ENCODE data around the gene VPS11. TPM values are rescaled to one million over a fixed set of nuclear protein-coding genes. Genes with fewer than 3 reads are reported as not detected.

Gene VPS11
- total RNA-seq, 4 donors from 2014 or later, result 15.2 to 28.4 (median 18.2) TPM

- intact Hi-C loops (cut with DNase I), result no loop called here
- Histone ChIP-seq H3K27me3 (no peaks in the 10 kb centered on the region), H3K4me1 (peaks cover 13 to 22% (median 18%) of the 10 kb centered on the region in 3 donors), H3K4me3 (no peak overlapping the region), H3K9me3 (no peaks in the 10 kb centered on the region), H3K27ac (no peak overlapping the region), H3K36me3 (peaks cover 8 to 46% (median 10%) of the 10 kb centered on the region in 3 donors)
- 96 to 100% methylated on average over 1 of the region's 1 CpG for WGBS, 2 donors
- TF ChIP-seq POLR2A (IDR thresholded peaks at IDR 0.05), result no peak
- no peak for DNase-seq
These were observed 51.3 kb downstream of the VPS11 start for GRCh38 chr11:119118946-119119345.

GRCh38 chr11:119120639-119121007, 53.0 kb downstream of the VPS11 start:
- H3K36me3 ChIP-seq, result peaks cover 6 to 42% (median 9%) of the 10 kb centered on the region in 3 donors
- no peak for DNase-seq
- peak overlapping the region; percentile 73 to 81 (median 80) for H3K4me3 ChIP-seq
- peaks cover 13 to 22% (median 22%) of the 10 kb centered on the region in 3 donors for H3K4me1 ChIP-seq
- H3K27ac ChIP-seq, result peak overlapping the region; percentile 82 to 92 (median 86)
- WGBS, 2 donors, result 15 to 19% methylated on average over 5 of the region's 5 CpGs
- H3K27me3 ChIP-seq, result no peaks in the 10 kb centered on the region
- TF ChIP-seq POLR2A (IDR thresholded peaks at IDR 0.05) (no peak), CTCF (IDR thresholded peaks at IDR 0.05) (no peak)
- no peaks in the 10 kb centered on the region for H3K9me3 ChIP-seq
- intact Hi-C loops (cut with DNase I), result no loop called here

- intact Hi-C loops (cut with DNase I), result no loop called here
- peak within 1 kb of the TSS; percentile 73 to 81 (median 80) for H3K4me3 ChIP-seq
- TF ChIP-seq CTCF (IDR thresholded peaks at IDR 0.05) (peak in 1 of 6 experiments; percentile 29), POLR2A (IDR thresholded peaks at IDR 0.05) (peak in 3 of 4 donors; percentile 54 to 66 (median 55))
- DNase-seq, result peak; percentile 97
- no peaks in the 10 kb centered on the region for H3K9me3 ChIP-seq
- H3K27me3 ChIP-seq, result no peaks in the 10 kb centered on the region
- 0% methylated on average over 22 to 23 of the region's 54 CpGs for WGBS, 2 donors
- peaks cover 13 to 28% (median 27%) of the 10 kb centered on the region in 3 donors for H3K4me1 ChIP-seq
- H3K27ac ChIP-seq, result peak within 1 kb of the TSS; percentile 82 to 92 (median 89)
- H3K36me3 ChIP-seq, result peaks cover 6 to 36% (median 9%) of the 10 kb centered on the region in 3 donors
These were observed 53.6 kb downstream of the VPS11 start, which contains the start of gene HINFP for GRCh38 chr11:119121008-119121810. Gene HINFP, plus strand, starts transcription at chr11:119121580. Its CDS starts 5,365 bp downstream, at chr11:119126945.

GRCh38 chr11:119121811-119122124, 54.1 kb downstream of the VPS11 start:
- H3K27me3 ChIP-seq, result no peaks in the 10 kb centered on the region
- H3K4me3 ChIP-seq, result peak overlapping the region; percentile 73 to 81 (median 80)
- H3K27ac ChIP-seq, result peak overlapping the region; percentile 82 to 92 (median 89)
- 0% methylated on average over 11 to 20 of the region's 20 CpGs for WGBS, 2 donors
- DNase-seq, result no peak
- peaks cover 16 to 33% (median 27%) of the 10 kb centered on the region in 3 donors for H3K4me1 ChIP-seq
- TF ChIP-seq POLR2A (IDR thresholded peaks at IDR 0.05) (no peak), CTCF (IDR thresholded peaks at IDR 0.05) (no peak)
- intact Hi-C loops (cut with DNase I), result no loop called here
- H3K9me3 ChIP-seq, result no peaks in the 10 kb centered on the region
- peaks cover 6 to 34% (median 9%) of the 10 kb centered on the region in 3 donors for H3K36me3 ChIP-seq

GRCh38 chr11:119125821-119126220, 58.2 kb downstream of the VPS11 start:
- WGBS, 2 donors, result 83 to 91% methylated on average over 5 to 6 of the region's 6 CpGs
- TF ChIP-seq POLR2A (IDR thresholded peaks at IDR 0.05) (no peak), CTCF (IDR thresholded peaks at IDR 0.05) (no peak)
- DNase-seq, result no peak
- Histone ChIP-seq H3K27me3 (no peaks in the 10 kb centered on the region), H3K9me3 (no peaks in the 10 kb centered on the region), H3K36me3 (peaks cover 5 to 60% (median 10%) of the 10 kb centered on the region in 3 donors), H3K4me1 (peaks cover 11 to 31% (median 23%) of the 10 kb centered on the region in 3 donors), H3K4me3 (no peak overlapping the region), H3K27ac (no peak overlapping the region)
- intact Hi-C loops (cut with DNase I), result no loop called here
